ENCODE data around the gene STIP1.

GRCh38 chr11:64224891-64225607 is 39.1 kb downstream of the STIP1 start:
- TF ChIP-seq CTCF (IDR thresholded peaks at IDR 0.05) = no peak
- TF ChIP-seq EZH2 (IDR thresholded peaks at IDR 0.05) = no peak
